Subcutaneous abdominal adipose tissue (tissue), 5 donors: Measurements from ENCODE around the gene ATF7IP2.

ENCODE experiments used
- H3K27ac ChIP-seq: one replicate; pipeline ENCODE4 v1.7.0; 2013; ENCODE audit warnings: low read depth, mild to moderate bottlenecking, inconsistent platforms, low read length, moderate library complexity
- H3K27me3 ChIP-seq, 5 donors: one replicate each; pipeline ENCODE4 v1.7.0; 2013; ENCODE audit warnings: low read length in 5 of 5, inconsistent platforms in 1 of 5; ENCODE audit not compliant: control insufficient read depth in 5 of 5, insufficient read depth in 4 of 5
- H3K36me3 ChIP-seq, 5 donors: one replicate each; pipeline ENCODE4 v1.7.0; 2013; ENCODE audit warnings: low read length in 5 of 5; ENCODE audit not compliant: control insufficient read depth in 5 of 5, insufficient read depth in 5 of 5
- H3K4me1 ChIP-seq, 5 donors: one replicate each; pipeline ENCODE4 v1.7.0; 2013; ENCODE audit warnings: low read length in 5 of 5, mild to moderate bottlenecking in 3 of 5, moderate library complexity in 1 of 5; ENCODE audit not compliant: control insufficient read depth in 5 of 5, insufficient read depth in 5 of 5
- H3K4me3 ChIP-seq, 5 donors: one replicate each; pipeline ENCODE4 v1.7.0; 2013; ENCODE audit warnings: low read length in 5 of 5, low read depth in 1 of 5
- H3K9ac ChIP-seq, 5 donors: one replicate each; pipeline ENCODE4 v1.7.0; 2013; ENCODE audit warnings: low read length in 5 of 5, mild to moderate bottlenecking in 4 of 5, moderate library complexity in 3 of 5
- H3K9me3 ChIP-seq, 5 donors: one replicate each; pipeline ENCODE4 v1.7.0; 2013; ENCODE audit warnings: low read length in 5 of 5; ENCODE audit not compliant: control insufficient read depth in 5 of 5
- donor health status: healthy.
- donor health status: healthy.
- donor health status: healthy.
- donor health status: healthy.
- donor health status: healthy.

Gene ATF7IP2

DNA sequence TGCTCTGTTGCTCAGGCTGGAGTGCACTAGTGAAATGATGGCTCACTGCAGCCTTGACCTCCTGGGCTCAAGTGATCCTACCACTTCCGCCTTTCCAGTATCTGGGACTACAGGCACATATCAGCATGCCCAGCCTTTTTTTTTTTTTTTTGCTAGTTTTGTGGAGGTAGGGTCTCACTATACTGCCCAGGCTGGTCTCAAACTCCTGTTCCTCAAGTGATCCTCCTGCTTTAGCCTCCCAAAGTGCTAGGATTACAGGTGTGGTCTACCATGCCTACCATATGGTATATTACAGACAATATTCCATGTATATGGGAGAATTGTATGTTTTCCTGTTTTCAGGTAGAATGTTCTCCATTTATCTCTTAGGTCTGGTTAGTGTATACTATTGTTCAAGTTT lies 12.3 kb upstream of the ATF7IP2 start:
- no peak overlapping the region for H3K27ac ChIP-seq
- H3K27me3 ChIP-seq = no peaks in the 10 kb centered on the region
- no peak overlapping the region for H3K4me3 ChIP-seq
- no peaks in the 10 kb centered on the region for H3K36me3 ChIP-seq
- peaks cover 0 to 14% (median 9%) of the 10 kb centered on the region in 5 donors for H3K9me3 ChIP-seq
- H3K9ac ChIP-seq = no peak overlapping the region
- no peaks in the 10 kb centered on the region for H3K4me1 ChIP-seq

DNA sequence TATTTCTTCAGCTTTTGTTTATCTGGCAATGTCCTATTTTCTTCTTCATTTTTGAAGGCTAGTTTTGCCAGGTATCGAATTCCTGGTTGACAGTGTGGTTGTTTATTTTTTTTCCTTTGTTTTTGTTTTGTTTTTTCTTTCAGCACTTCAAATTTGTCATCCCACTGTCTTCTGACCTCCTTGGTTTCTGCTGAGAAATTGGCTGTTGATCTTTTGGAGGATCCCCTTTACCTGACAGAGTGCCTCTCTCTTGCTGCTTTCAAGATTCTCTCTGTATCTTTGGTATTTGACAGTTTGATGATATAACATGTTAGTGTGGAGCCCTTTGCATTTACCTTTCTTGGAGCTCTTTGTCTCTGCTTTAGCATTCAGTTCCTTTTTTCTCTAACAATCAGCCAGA lies 9.6 kb upstream of the ATF7IP2 start:
- Histone ChIP-seq H3K9ac (no peak overlapping the region), H3K36me3 (no peaks in the 10 kb centered on the region), H3K27ac (no peak overlapping the region), H3K27me3 (no peaks in the 10 kb centered on the region), H3K4me3 (no peak overlapping the region), H3K4me1 (no peaks in the 10 kb centered on the region), H3K9me3 (peaks cover 0 to 7% (median 0%) of the 10 kb centered on the region in 5 donors)

- Histone ChIP-seq H3K9ac (no peak overlapping the region), H3K27ac (no peak overlapping the region), H3K4me3 (no peak overlapping the region), H3K9me3 (no peaks in the 10 kb centered on the region), H3K36me3 (no peaks in the 10 kb centered on the region), H3K27me3 (no peaks in the 10 kb centered on the region), H3K4me1 (peaks cover 3 to 19% (median 13%) of the 10 kb centered on the region in 5 donors)
Observed at GRCh38 chr16:10383626-10384025, 2.2 kb upstream of the ATF7IP2 start.

GRCh38 chr16:10386517-10387100 lies 748 bp downstream of the ATF7IP2 start:
- Histone ChIP-seq H3K9ac (peak overlapping the region; percentile 79 to 95 (median 89)), H3K4me3 (peak overlapping the region; percentile 76 to 88 (median 79)), H3K27me3 (no peaks in the 10 kb centered on the region), H3K9me3 (no peaks in the 10 kb centered on the region), H3K27ac (peak overlapping the region; percentile 67), H3K36me3 (no peaks in the 10 kb centered on the region), H3K4me1 (peaks cover 3 to 19% (median 13%) of the 10 kb centered on the region in 5 donors)

- H3K9ac ChIP-seq = peak overlapping the region in 1 of 5 donors; percentile 91
- H3K4me3 ChIP-seq = peak overlapping the region in 3 of 5 donors; percentile 79 to 88 (median 80)
- H3K36me3 ChIP-seq = no peaks in the 10 kb centered on the region
- peaks cover 3 to 19% (median 13%) of the 10 kb centered on the region in 5 donors for H3K4me1 ChIP-seq
- H3K9me3 ChIP-seq = no peaks in the 10 kb centered on the region
- H3K27ac ChIP-seq = no peak overlapping the region
- no peaks in the 10 kb centered on the region for H3K27me3 ChIP-seq
Observed at GRCh38 chr16:10387188-10387617, 1.3 kb downstream of the ATF7IP2 start.

- H3K27ac ChIP-seq = no peak overlapping the region
- no peaks in the 10 kb centered on the region for H3K36me3 ChIP-seq
- H3K9ac ChIP-seq = no peak overlapping the region
- H3K4me3 ChIP-seq = no peak overlapping the region
- H3K4me1 ChIP-seq = peaks cover 3 to 19% (median 12%) of the 10 kb centered on the region in 5 donors
- H3K9me3 ChIP-seq = no peaks in the 10 kb centered on the region
- no peaks in the 10 kb centered on the region for H3K27me3 ChIP-seq
Observed at GRCh38 chr16:10388988-10389387, 3.1 kb downstream of the ATF7IP2 start.

- H3K9me3 ChIP-seq = no peaks in the 10 kb centered on the region
Observed at GRCh38 chr16:10390330-10390729, 4.5 kb downstream of the ATF7IP2 start.

GRCh38 chr16:10390867-10391266 lies 5.0 kb downstream of the ATF7IP2 start:
- Histone ChIP-seq H3K9ac (no peak overlapping the region), H3K4me1 (peaks cover 3 to 18% (median 12%) of the 10 kb centered on the region in 5 donors), H3K27me3 (no peaks in the 10 kb centered on the region), H3K36me3 (no peaks in the 10 kb centered on the region), H3K4me3 (no peak overlapping the region), H3K27ac (no peak overlapping the region), H3K9me3 (no peaks in the 10 kb centered on the region)

More at GRCh38 chr16:10390330-10390729, 4.5 kb downstream of the ATF7IP2 start:
- no peaks in the 10 kb centered on the region for H3K27me3 ChIP-seq
- no peak overlapping the region for H3K9ac ChIP-seq
- H3K4me1 ChIP-seq = peaks cover 3 to 19% (median 12%) of the 10 kb centered on the region in 5 donors
- H3K27ac ChIP-seq = no peak overlapping the region
- no peaks in the 10 kb centered on the region for H3K36me3 ChIP-seq
- H3K4me3 ChIP-seq = no peak overlapping the region

- Histone ChIP-seq H3K9ac (no peak overlapping the region), H3K4me3 (no peak overlapping the region), H3K27ac (no peak overlapping the region), H3K36me3 (no peaks in the 10 kb centered on the region), H3K27me3 (no peaks in the 10 kb centered on the region), H3K9me3 (no peaks in the 10 kb centered on the region), H3K4me1 (peaks cover 3 to 13% (median 11%) of the 10 kb centered on the region in 5 donors)
Observed at GRCh38 chr16:10391339-10391738, 5.5 kb downstream of the ATF7IP2 start.

GRCh38 chr16:10402975-10403374 lies 17.1 kb downstream of the ATF7IP2 start:
- peaks cover 0 to 5% (median 0%) of the 10 kb centered on the region in 5 donors for H3K4me1 ChIP-seq
- H3K9me3 ChIP-seq = peaks cover 0 to 18% (median 4%) of the 10 kb centered on the region in 5 donors
- no peak overlapping the region for H3K27ac ChIP-seq
- H3K4me3 ChIP-seq = no peak overlapping the region
- H3K9ac ChIP-seq = peak overlapping the region in 1 of 5 donors; percentile 20
- no peaks in the 10 kb centered on the region for H3K27me3 ChIP-seq
- no peaks in the 10 kb centered on the region for H3K36me3 ChIP-seq
